Anterior cingulate cortex (tissue), 58 donors: ENCODE measurements around the gene GLI3.
A peak's percentile ranks its signal among the peaks of the same experiment; 100 is the strongest.

Experiments used
- DNase-seq, 58 donors: peaks; one replicate each; lab custom pipeline; 2025; lab: John Stamatoyannopoulos, UW

The GLI3 gene

GRCh38 chr7:41955893-41956675, 280.9 kb downstream of the GLI3 start:
- peak in 57 of 58 donors; percentile 20 to 98 (median 83) for DNase-seq

GRCh38 chr7:41955451-41955850, 281.6 kb downstream of the GLI3 start:
- DNase-seq, result no peak

- no peak for DNase-seq
Measured at GRCh38 chr7:41954976-41955375, 282.0 kb downstream of the GLI3 start.

GRCh38 chr7:41948503-41948902, 288.5 kb downstream of the GLI3 start:
- no peak for DNase-seq

- peak; percentile 1 to 87 (median 65) for DNase-seq
Measured at GRCh38 chr7:41943094-41943577, 293.9 kb downstream of the GLI3 start.

- peak in 6 of 58 donors; percentile 2 to 55 (median 31) for DNase-seq
Measured at GRCh38 chr7:41942468-41943093, 294.4 kb downstream of the GLI3 start.

- peak in 53 of 58 donors; percentile 4 to 77 (median 40) for DNase-seq
Measured at GRCh38 chr7:41940760-41941343, 296.2 kb downstream of the GLI3 start.

- DNase-seq, result no peak
Measured at GRCh38 chr7:41938371-41938770, 298.6 kb downstream of the GLI3 start.

GRCh38 chr7:41933427-41933826, 303.6 kb downstream of the GLI3 start:
- DNase-seq, result no peak

GRCh38 chr7:41931263-41931646, 305.8 kb downstream of the GLI3 start:
- DNase-seq, result no peak

- DNase-seq, result no peak
Measured at GRCh38 chr7:41930538-41931262, 306.3 kb downstream of the GLI3 start.

- DNase-seq, result no peak
Measured at GRCh38 chr7:41928781-41929180, 308.2 kb downstream of the GLI3 start.

GRCh38 chr7:41928166-41928565, 308.8 kb downstream of the GLI3 start:
- no peak for DNase-seq

GRCh38 chr7:41927380-41927779, 309.6 kb downstream of the GLI3 start:
- no peak for DNase-seq

- DNase-seq, result no peak
Measured at GRCh38 chr7:41925946-41926345, 311.1 kb downstream of the GLI3 start.

- DNase-seq, result no peak
Measured at GRCh38 chr7:41924796-41925195, 312.2 kb downstream of the GLI3 start.

GRCh38 chr7:41922373-41922772, 314.6 kb downstream of the GLI3 start:
- DNase-seq, result no peak

GRCh38 chr7:41921453-41921981, 315.5 kb downstream of the GLI3 start:
- no peak for DNase-seq

GRCh38 chr7:41918597-41918996, 318.4 kb downstream of the GLI3 start:
- no peak for DNase-seq

- DNase-seq, result no peak
Measured at GRCh38 chr7:41916450-41916927, 320.5 kb downstream of the GLI3 start.
